Measurements from ENCODE around the gene TCTN2.

The TCTN2 gene

DNA sequence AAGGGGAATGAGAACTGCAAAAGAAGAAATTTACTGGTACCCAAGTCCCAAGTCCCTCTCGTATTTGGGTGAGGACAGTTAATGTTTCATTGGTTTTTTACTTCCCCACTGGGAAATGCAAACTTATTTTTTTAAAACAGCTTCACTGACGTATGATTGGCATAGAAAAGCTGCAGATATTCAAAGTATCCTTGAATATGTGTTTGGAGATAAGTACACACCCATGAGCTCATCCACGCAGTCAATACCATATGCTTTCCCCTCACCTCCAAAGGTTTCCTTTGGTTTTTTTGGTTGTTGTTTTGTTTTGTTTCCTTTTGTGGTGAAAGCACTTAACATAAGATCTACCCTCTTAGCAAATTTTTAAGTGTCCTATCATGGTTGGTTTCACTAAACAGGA lies 13.1 kb downstream of the TCTN2 start:
- in situ Hi-C loops (cut with HindIII; ENCODE audit: low sequenced_read_pairs): no loop called here

DNA sequence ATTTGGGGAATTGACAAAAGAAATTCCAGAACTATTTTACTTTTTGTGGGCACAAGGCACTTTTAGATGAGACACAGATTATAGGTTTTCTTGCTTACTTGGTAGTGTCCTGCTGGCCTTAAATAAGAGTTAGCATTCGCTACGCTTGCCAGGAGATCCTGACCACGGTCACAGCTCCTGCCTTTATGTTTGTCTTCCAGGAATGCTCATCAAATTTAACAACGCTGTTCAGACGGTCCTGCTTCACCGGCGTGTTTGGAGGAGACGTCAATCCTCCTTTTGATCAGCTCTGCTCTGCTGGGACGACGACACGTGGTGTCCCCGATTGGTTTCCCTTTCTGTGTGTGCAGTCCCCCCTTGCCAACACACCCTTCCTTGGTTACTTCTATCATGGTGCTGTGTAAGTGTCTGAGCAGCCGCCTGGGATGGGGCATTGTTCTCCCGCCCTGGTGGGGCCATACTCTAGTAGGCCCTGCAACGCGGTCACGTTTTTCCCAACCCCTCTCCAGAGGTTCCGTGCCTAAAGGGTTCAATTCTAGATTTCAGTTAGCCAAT lies 15.8 kb downstream of the TCTN2 start:
- in situ Hi-C loops (cut with HindIII; ENCODE audit: low sequenced_read_pairs): no loop called here

DNA sequence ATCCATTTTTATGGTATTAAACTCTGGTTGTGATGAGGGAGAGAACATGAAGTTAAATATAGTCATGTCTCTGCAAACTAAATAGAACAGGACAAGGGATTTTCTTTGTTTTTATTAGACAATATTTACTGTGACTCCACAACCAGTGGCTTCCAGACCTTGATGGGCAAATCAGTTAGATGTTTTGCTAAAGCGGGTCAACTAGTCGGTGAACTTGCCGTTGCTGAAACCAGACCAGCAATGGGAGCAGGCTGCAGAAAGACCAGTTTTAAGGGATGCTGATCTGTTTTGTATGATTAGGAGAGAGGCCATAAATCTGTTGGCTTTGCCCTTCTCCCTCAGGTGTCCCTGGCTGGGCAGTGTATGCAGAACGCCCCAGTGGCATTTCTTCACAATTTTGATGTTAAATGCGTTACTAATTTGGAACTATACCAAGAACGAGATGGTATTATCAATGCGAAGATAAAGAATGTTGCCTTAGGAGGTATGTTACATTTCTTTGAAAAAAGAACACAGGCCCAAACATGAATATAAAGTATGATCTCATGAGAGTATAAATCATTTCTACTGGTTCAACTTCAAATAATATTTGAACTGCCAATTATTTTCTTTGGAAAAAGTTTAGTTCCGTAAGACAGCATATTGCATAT lies 19.4 kb downstream of the TCTN2 start:
- in situ Hi-C loops (cut with HindIII; ENCODE audit: low sequenced_read_pairs): no loop called here

DNA sequence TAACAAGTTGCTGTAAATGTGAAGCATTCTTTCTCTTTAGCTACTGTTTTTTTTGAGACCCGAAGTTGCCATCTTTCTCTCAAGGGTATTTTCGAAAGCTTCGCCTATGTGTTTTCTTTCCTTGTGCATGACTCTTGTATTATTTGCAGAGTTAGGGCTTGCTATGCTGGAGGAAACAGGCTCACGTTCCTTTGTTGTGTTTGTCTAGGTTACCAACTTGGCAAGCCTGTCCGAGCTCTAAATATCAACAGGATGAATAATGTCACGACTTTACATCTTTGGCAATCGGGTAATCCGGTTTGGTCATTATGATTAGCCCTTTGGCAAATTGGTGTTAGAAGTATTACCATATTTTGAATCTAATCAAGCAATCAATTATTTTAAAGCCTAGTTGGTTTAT lies 25.3 kb downstream of the TCTN2 start:
- in situ Hi-C loops (cut with HindIII; ENCODE audit: low sequenced_read_pairs): no loop called here

DNA sequence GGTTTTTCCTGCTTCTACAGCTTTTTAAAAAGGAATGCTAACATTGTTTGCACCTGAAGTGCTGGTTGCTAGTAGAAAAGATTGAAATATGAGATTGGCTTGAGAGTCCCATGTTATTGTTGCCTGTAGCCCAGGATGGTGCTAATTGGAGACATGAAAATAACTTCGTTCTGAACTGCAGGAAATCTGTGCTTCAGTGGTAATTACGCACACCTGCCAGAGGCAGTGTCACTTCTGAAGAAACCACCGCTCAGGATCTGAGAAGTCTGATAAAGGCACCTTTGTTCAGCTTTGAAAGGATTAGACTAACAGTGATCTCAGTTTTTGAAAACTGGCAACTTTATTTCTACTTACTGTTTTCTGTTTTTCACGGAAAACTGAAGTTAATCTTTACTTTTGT lies 25.7 kb downstream of the TCTN2 start:
- in situ Hi-C loops (cut with HindIII; ENCODE audit: low sequenced_read_pairs): no loop called here

DNA sequence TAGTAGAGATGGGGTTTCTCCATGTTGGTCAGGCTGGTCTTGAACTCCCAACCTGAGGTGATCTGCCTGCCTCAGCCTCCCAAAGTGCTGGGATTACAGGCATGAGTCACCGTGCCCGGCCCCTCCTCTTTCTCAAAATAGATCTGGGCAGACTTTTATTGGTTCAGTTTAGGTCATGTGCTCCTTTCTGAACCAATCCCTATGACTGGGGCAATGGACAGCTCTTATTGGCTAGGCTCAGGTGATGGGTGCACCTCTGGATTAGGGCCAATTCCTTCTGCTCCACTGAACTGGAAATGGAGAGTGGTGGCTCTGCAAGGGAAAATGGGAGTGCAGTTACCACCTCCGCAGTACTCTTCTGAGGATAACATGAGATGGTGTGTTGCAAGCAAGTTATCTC lies 35.0 kb downstream of the TCTN2 start:
- in situ Hi-C loops (cut with HindIII; ENCODE audit: low sequenced_read_pairs): no loop called here

DNA sequence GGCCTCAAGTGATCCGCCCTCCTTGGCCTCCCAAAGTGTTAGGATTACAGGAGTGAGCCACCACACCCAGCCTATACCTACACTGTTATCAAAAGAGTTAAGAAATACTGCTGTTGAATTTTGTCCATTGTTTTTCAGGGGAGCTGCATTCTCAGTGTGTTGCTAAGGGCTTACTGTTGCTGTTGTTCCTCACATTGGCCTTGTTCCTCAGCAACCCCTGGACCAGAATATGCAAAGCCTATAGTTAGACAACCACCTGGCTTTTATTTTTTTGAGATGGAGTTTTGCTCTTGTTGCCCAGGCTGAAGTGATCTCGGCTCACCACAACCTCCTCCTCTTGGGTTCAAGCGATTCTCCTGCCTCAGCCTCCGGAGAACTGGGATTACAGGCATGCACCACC lies 36.6 kb downstream of the TCTN2 start:
- in situ Hi-C loops (cut with HindIII; ENCODE audit: low sequenced_read_pairs): no loop called here

DNA sequence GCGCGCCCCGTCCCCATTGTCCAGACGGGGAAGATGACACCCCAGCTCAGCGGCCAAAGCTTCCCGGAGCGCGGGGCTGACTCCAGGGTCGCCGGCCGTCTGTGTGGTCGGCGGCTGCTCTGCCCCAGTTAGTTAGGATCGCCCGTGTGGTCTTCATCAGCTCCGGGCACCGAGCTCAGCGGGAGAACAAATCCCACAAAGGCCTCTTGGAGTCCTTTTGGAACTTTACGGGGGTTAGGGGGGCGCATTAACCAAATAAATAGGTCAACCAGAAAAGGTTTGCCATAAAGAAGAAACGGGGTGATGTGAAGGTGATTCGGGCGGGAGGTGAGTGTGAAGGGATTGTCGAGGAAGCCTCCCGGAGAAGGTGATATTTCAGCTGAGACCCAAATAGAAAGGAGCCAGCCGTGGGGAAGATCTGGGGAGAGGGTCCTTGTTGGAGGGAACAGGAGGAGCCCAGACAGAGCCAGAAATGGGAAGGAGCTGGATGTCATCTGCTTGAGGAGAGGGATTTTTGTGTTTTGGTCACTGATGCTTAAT lies 41.9 kb downstream of the TCTN2 start:
- in situ Hi-C loops (cut with HindIII; ENCODE audit: low sequenced_read_pairs): no loop called here

DNA sequence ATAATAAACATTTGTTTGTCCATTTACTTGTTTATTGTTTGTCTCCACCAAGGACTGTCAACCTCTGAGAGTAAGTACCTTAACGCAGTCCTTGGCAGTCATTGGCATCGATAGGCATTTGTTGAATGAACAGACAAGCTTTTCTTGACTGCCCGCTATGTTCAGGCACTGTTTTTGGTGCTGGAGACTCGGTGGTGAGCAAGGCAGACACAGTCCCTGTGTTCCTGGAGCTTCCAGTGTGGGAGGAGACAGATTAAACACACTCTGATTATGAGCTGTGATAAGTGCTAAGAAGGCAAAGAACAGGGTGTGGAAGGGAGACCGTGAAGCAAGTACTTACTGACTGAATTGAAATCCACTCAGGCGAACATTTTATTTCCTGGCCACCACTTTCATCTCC lies 42.5 kb downstream of the TCTN2 start:
- in situ Hi-C loops (cut with HindIII; ENCODE audit: low sequenced_read_pairs): no loop called here

DNA sequence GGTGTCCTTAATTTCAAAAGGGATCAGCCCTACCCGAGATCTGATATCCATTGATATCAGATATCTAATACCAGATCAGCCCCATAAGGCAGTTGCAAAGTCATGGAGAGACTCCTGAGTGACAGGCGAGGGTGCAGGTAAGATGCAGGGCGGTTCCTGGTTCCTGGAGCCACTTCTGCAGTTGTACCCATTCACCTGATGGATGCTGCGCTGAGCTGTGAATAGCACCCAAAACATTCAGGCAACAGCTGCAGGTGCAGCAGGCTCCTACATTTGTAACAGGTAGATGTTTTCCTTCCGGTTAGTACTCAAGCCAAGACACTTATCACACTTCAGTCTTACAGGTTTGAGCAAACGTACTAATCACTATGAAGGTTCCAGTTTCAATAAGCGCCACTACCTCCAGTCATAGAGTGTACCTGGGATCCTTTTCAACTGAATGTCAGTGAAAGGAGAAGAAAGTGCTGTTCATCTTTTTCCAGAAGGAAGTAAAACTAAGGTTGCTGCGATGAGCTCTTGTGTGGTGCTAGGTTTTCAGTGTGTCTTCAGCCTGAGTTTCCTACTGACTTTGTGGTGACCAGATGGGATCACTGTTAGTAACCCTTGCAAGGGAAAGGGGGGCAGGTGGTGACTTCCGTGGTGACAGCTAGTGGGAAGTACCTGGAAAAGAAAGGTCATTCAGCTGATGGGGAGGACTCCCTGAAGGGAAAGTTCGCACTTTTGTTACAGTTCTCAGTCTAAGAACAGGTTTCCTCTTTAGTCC lies 43.1 kb downstream of the TCTN2 start:
- in situ Hi-C loops (cut with HindIII; ENCODE audit: low sequenced_read_pairs): no loop called here

DNA sequence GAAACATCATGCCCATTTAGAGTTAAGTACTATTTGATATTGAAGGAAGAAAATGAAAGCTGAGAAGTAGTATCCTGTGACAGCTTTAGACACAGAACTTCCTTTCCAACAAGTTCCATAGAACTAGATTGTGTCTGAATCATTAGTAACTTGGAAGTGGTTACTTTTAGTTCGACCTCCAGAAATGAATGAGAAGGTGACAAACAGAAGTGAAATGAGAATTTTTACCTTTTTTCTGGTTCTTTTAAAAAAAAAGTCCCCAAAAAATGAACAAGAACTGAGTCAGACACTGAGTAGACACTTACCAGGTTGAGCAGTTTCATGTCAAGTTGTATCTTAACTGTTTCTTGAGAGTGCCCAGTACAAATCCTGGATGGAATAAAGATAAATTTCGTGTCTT lies 44.3 kb downstream of the TCTN2 start:
- in situ Hi-C loops (cut with HindIII; ENCODE audit: low sequenced_read_pairs): no loop called here

DNA sequence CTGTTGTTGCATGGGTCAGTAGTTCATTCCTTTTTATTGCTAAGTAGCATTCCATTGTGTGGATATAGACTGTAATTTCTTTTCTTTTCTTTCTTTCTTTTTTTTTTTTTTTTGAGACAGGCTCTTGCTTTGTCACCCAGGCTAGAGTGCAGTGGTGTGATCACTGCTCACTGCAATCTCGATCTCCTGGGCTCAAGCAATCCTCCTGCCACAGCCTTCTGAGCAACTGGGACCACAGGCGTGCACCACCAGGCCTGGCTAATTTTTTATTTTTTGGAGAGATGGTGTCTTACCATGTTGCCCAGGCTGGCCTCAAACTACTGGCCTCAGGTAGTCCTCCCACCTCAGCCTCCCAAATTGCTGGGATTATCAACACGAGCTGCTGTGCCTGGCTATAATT lies 46.4 kb downstream of the TCTN2 start:
- in situ Hi-C loops (cut with HindIII; ENCODE audit: low sequenced_read_pairs): no loop called here

DNA sequence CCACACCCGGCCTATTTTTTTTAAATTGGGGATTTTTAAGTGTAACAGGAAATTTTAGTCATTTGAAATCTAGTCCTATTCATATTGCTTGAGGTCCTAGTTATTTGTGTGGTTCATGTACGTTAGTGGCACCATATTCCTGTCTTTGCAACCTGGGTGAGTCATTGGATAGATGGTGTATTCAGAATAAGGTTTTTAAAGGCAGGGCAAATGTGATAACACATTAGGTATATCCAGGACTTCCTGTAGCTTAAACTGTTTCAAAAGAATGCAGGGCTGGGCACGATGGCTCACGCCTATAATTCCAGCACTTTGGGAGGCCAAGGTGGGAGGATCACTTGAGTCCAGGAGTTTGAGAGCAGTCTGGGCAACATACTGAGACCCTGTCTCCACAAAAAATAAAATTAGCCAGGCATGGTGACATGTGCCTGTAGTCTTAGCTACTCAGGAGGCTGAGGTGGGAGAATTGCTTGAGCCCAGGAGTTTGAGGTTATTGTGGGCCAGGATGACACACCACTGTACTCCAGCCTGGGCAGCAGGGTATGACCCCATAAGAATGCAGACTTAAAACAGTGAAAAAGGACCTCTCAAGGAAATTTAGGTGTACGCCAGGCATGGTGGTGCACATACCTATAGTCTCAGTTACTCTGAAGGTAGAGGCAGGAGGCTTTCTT lies 49.4 kb downstream of the TCTN2 start:
- in situ Hi-C loops (cut with HindIII; ENCODE audit: low sequenced_read_pairs): no loop called here

DNA sequence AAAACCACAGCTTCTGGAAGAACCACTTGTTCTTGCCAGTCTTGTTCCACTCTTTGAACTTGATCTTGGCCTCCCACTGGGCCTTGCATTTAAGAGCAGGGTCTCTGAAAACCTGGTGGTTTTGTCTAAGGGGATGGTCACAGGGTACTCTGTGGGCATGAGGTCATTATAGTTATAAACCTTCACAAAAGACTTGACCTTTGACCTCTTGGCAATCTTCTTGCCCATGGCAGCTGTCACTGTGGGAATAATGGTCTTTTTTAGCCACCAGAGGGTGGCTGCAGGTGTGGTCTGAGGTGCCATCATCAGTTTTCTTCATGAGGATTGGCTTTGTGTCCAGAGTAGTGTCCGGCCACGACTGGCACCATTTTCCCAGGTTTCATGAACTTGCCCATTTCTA lies 50.3 kb downstream of the TCTN2 start:
- in situ Hi-C loops (cut with HindIII; ENCODE audit: low sequenced_read_pairs): no loop called here

DNA sequence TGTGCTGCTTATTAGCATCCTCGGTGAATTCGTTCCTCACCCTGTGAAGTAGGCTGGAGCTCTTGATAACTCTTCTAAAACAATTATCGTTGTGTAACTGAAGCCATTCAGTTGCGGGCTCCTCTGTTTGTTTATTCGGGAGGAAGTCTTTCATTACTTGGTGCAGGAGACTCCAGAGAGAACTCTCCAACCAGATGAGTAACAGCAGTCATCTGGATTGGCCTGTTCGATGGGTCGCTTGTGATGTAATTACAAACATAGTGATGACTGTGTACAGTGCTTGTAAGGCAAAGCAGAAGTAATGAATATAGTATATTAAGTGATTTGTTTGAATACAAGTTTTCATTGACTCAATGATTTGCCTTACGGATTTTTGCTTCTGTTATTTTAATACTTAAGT lies 52.1 kb downstream of the TCTN2 start:
- in situ Hi-C loops (cut with HindIII; ENCODE audit: low sequenced_read_pairs): no loop called here

DNA sequence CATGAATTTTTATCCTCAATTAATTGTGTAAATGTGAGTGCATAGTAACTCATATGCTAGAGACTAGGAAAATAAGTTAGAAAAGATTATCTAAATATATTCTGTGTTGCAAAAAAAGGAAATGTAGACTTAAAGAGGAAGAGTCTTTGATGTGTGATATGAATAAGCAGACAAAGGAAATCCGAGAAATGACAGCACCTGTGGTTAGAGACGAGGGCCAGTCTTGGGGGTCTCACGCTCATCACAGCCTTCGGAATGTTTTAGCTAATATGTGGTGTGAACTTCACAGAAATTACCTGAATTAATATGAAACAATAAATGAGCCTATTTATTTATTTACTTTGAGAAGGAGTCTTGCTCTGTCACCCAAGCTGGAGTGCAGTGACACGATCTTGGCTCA lies 52.9 kb downstream of the TCTN2 start:
- in situ Hi-C loops (cut with HindIII; ENCODE audit: low sequenced_read_pairs): no loop called here

DNA sequence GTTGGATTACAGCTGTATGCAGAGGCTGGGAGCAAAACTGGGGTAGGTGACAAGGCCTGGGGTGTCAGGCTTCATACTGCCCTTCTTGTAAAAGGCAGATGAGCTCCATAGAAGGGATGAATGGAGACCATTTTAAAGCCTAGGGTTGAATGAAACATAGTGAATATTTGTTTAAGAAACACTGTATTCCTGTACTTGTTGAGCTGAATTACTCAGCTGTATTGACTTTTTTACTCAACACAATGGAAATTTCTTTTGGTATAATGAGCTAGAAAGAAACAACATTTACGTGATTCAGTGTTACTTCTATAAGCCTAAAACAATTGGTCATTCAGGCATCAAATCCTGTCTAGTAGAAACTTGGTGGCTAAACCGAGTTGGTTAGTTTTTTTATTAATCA lies 55.3 kb downstream of the TCTN2 start:
- in situ Hi-C loops (cut with HindIII; ENCODE audit: low sequenced_read_pairs): no loop called here

DNA sequence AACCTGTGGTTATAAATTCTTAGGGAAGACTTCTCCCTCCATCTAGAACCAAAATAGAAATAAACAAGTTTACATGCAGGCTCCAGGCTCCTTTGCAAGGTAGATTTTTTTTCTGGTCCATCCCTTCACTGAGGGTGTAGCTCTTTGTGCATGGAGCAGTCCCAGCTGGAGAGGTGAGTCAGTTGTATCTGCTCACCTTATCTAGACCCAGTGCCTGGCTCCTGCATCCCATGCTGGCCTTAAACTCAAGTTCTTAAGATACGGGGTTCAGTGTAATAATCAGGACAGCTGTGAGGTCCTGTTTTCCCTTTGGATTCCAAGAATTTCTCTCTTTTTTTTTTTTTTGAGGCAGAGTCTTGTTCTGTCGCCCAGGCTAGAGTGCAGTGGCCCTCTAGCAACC lies 56.0 kb downstream of the TCTN2 start:
- in situ Hi-C loops (cut with HindIII; ENCODE audit: low sequenced_read_pairs): no loop called here

DNA sequence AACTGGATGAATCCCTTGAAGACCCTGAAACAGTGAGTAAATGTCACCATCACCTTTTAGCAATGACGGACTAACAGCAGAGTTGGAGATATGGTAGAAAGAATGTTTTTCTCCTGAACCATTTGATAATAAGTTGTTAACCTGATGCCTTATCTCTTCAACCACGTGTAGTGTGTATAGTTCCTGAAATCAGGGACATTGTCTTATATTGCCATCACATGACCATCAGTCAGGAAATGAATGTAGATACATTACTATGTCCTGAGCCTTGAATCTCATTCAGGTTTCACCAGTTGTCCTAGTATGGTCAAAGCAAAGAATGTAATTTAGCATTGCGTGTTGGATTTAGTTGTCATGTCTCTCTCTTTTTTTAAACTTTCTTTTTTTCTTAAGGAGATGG lies 57.0 kb downstream of the TCTN2 start:
- in situ Hi-C loops (cut with HindIII; ENCODE audit: low sequenced_read_pairs): no loop called here

DNA sequence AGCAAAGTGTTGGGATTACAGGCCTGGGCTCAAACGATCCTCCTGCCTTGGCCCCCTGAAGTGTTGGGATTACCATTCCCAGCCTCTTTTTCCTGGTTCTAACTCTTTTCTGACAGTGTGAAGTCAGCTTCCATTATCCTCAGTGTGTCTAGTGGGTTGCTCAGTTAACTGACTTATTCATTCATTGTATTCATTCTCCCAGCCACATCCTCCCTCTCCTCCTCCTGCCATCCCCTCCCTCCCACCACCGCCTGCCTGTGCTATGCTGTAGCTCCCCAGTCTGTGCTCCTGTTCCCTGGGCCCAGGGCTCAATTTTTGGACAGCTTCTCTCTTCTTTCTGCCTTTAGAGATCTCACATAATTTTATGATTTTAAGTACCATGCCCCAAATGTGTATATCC lies 60.7 kb downstream of the TCTN2 start:
- in situ Hi-C loops (cut with HindIII; ENCODE audit: low sequenced_read_pairs): no loop called here

DNA sequence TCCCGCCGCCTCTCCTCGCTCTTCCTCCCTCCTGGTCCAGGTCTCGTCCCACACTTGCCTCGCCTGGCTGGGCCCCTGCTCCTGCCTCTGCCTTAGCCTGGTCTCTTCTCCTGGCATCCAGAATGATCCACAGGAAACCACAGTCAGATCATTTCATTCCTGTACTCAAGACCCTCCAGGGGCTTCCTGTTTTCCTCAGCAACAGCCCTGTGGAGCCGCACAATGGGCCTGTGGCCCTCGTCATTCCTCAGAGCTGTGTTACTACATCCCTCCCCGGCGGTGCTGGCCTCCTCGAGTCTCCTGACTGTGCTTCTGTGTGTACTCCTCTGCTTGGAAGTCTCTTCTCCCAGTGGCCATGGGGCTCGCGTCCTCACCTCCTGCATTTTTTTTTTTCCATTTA lies 61.3 kb downstream of the TCTN2 start:
- in situ Hi-C loops (cut with HindIII; ENCODE audit: low sequenced_read_pairs): no loop called here

DNA sequence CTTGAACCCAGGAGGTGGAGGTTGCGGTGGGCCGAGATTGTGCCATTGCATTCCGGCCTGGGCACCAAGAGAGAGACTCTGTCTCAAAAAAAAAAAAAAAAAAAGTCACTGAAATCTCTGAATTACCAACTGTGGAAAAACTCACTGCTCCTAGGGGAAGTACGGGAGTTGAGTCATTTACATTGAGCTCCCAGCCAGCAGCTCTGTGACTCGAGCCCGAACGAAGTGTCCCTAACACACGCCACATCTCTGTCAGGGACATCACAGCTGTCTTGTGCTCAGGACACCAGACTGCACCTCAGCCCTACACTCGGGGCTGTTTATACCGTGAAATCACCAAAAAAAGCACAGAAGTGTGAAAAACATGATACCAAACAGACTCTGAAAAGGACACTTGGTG lies 62.3 kb downstream of the TCTN2 start:
- in situ Hi-C loops (cut with HindIII; ENCODE audit: low sequenced_read_pairs): no loop called here
